B cell (primary cell): Measurements from ENCODE around the gene FHL1. TPM values are rescaled to one million over a fixed set of nuclear protein-coding genes. Genes with fewer than 3 reads are reported as not detected.

ENCODE experiments used
- ATAC-seq: fragments of 200-7000 bp; cut with Tn5 transposase; one replicate; pipeline ENCODE4 v1.10.0; 2021; ENCODE audit warnings: low read depth, mild to moderate bottlenecking, moderate number of reproducible peaks, moderate library complexity
- CTCF ChIA-PET: fragments of 350-600 bp; sonication (Branson Sonifier 250); formaldehyde crosslinking; loops from one replicate; lab custom pipeline; 2021; ENCODE audit warnings: antibody characterized with exemption, inconsistent platforms; lab: Charles Lee
- POLR2A ChIA-PET: fragments of 350-600 bp; sonication (Branson Sonifier 250); formaldehyde crosslinking; loops from one replicate; lab custom pipeline; 2021; ENCODE audit warnings: antibody characterized with exemption; lab: Charles Lee
- DNase-seq: peaks from one replicate; pipeline ENCODE4 v3.0.0; 2013
- H2AFZ ChIP-seq: 2 replicates; pipeline ENCODE4 v1.6.1; 2012; ENCODE audit warnings: mild to moderate bottlenecking, low read depth, low read length; ENCODE audit not compliant: insufficient read depth, poor library complexity, severe bottlenecking
- H3K27ac ChIP-seq, 2 donors: 1 replicate in 1 of 2; 2 replicates in 1 of 2; pipeline ENCODE4 v1.5.1; 2012 to 2013; ENCODE audit warnings: low read length in 2 of 2, mild to moderate bottlenecking in 2 of 2, moderate library complexity in 1 of 2
- H3K27me3 ChIP-seq, 4 experiments: fragments of 200-600 bp in 1 of 4; sonication (generic) in 1 of 4; replicated peaks in 1 of 4; 1 replicate in 2 of 4; 2 replicates in 2 of 4; pipeline versions ENCODE4 v1.6.1 to v1.7.0; 2013 to 2016; ENCODE audit warnings: low read length in 3 of 4, mild to moderate bottlenecking in 2 of 4, mixed read lengths in 1 of 4, moderate library complexity in 1 of 4; ENCODE audit not compliant: insufficient read depth in 4 of 4, control insufficient read depth in 3 of 4; ENCODE audit errors: control extremely low read depth in 1 of 4
- H3K36me3 ChIP-seq, 2 experiments: replicated peaks in 1 of 2; 1 replicate in 1 of 2; 2 replicates in 1 of 2; pipeline versions ENCODE4 v1.6.1 to v1.7.1; 2013; ENCODE audit warnings: low read length in 1 of 2; ENCODE audit not compliant: insufficient read depth in 2 of 2, control insufficient read depth in 1 of 2; ENCODE audit errors: control extremely low read depth in 1 of 2, extremely low read depth in 1 of 2
- H3K4me1 ChIP-seq, 2 donors: fragments of 200-600 bp in 1 of 2; sonication (generic) in 1 of 2; 1 replicate in 1 of 2; 2 replicates in 1 of 2; pipeline versions ENCODE4 v1.5.1 to v1.6.1; 2013 to 2017; ENCODE audit warnings: low read length in 2 of 2; ENCODE audit not compliant: control insufficient read depth in 2 of 2, insufficient read depth in 2 of 2
- H3K4me2 ChIP-seq: replicated peaks from 2 replicates; pipeline ENCODE3; 2012; ENCODE audit warnings: mild to moderate bottlenecking, low read depth, low read length; ENCODE audit not compliant: poor library complexity, severe bottlenecking
- H3K4me3 ChIP-seq, 5 experiments: fragments of 200-600 bp in 1 of 5; sonication (generic) in 1 of 5; 1 replicate in 3 of 5; 2 replicates in 2 of 5; pipeline versions ENCODE4 v1.5.1 to v1.7.0; 2011 to 2016; ENCODE audit warnings: low read length in 4 of 5, mild to moderate bottlenecking in 4 of 5, low read depth in 2 of 5, control low read depth in 1 of 5, moderate library complexity in 1 of 5; ENCODE audit not compliant: insufficient read depth in 1 of 5; ENCODE audit errors: control extremely low read depth in 1 of 5, extremely low read depth in 1 of 5
- H3K79me2 ChIP-seq: fragments of 200-600 bp; sonication (generic); one replicate; pipeline ENCODE4 v1.6.0; 2016; ENCODE audit warnings: low read length; ENCODE audit not compliant: control insufficient read depth, insufficient read depth
- H3K9ac ChIP-seq: fragments of 200-600 bp; sonication (generic); 2 replicates; pipeline ENCODE4 v1.6.1; 2017; ENCODE audit warnings: mild to moderate bottlenecking, low read length, moderate library complexity
- H3K9me3 ChIP-seq, 3 donors: one replicate each; pipeline versions ENCODE4 v1.6.1 to v1.7.1; 2013; ENCODE audit warnings: low read length in 2 of 3; ENCODE audit not compliant: control insufficient read depth in 2 of 3, insufficient read depth in 1 of 3; ENCODE audit errors: control extremely low read depth in 1 of 3
- H4K20me1 ChIP-seq: 2 replicates; pipeline ENCODE4 v1.6.0; 2012; ENCODE audit warnings: mild to moderate bottlenecking, low read length; ENCODE audit not compliant: insufficient read depth, control insufficient read depth, poor library complexity, severe bottlenecking
- H3K27ac Mint-ChIP-seq: one replicate; pipeline ENCODE4 v1.8.0; 2021; ENCODE audit warnings: mixed read lengths
- H3K27me3 Mint-ChIP-seq: one replicate; pipeline ENCODE4 v1.8.0; 2021; ENCODE audit warnings: mixed read lengths
- H3K4me1 Mint-ChIP-seq: one replicate; pipeline ENCODE4 v1.8.0; 2021; ENCODE audit warnings: mixed read lengths
- H3K4me3 Mint-ChIP-seq: one replicate; pipeline ENCODE4 v1.8.0; 2021; ENCODE audit warnings: mixed read lengths
- H3K9me3 Mint-ChIP-seq: one replicate; pipeline ENCODE4 v1.8.0; 2022; ENCODE audit warnings: mixed read lengths; ENCODE audit not compliant: insufficient read depth
- CTCF ChIP-seq: fragments of 200-600 bp; IDR thresholded peaks from one replicate; pipeline ENCODE4 v1.8.0; 2022; ENCODE audit warnings: antibody characterized with exemption, mild to moderate bottlenecking
- EZH2 ChIP-seq: IDR thresholded peaks from 2 replicates; pipeline ENCODE4 v1.6.1; 2012; ENCODE audit warnings: borderline replicate concordance, low read depth, mild to moderate bottlenecking, moderate library complexity, low read length; ENCODE audit not compliant: insufficient read depth, poor library complexity, severe bottlenecking
- WGBS: methylation state at CpG from one replicate; pipeline ENCODE4 v1.1.5; 2013; ENCODE audit warnings: missing lambda C conversion rate; ENCODE audit not compliant: insufficient coverage; 5-methylcytosine and 5-hydroxymethylcytosine counted together
- intact Hi-C: fragments of 100-400 bp; cut with micrococcal nuclease; formaldehyde crosslinking; loops from one replicate; pipeline ENCODE4 v1.10.0; 2022
- polyA plus RNA-seq: library from polyadenylated mRNA; depleted of rRNA; stranded (reverse); fragments of >200 nt; gene quantifications from 2 replicates; pipeline ENCODE4 v1.2.3, GENCODE V29; 2012
- total RNA-seq, 2 donors: library from RNA; stranded (reverse); fragments of 120-200 nt in 1 of 2; gene quantifications; 1 replicate in 1 of 2; 2 replicates in 1 of 2; pipeline versions ENCODE4 v1.2.3 to v1.2.4, GENCODE V29; 2013 to 2022

FHL1 gene
- total and polyA plus RNA-seq, 2 donors (not counting 1 experiment from before 2014, with no cell fraction given), result 6.7 to 8.0 TPM

GRCh38 chrX:136126872-136127406 is 20.4 kb upstream of the FHL1 start:
- Mint-ChIP-seq H3K27ac (no peak overlapping the region), H3K4me1 (no peaks in the 10 kb centered on the region), H3K4me3 (no peak overlapping the region), H3K9me3 (no peaks in the 10 kb centered on the region), H3K27me3 (no peaks in the 10 kb centered on the region)
- no peak overlapping the region for H3K27ac ChIP-seq
- H3K36me3 ChIP-seq, result no peaks in the 10 kb centered on the region
- H3K4me1 ChIP-seq, result no peaks in the 10 kb centered on the region
- H3K4me2 ChIP-seq, result no peak overlapping the region
- no peak overlapping the region for H3K4me3 ChIP-seq
- H3K9ac ChIP-seq, result no peak overlapping the region
- H3K79me2 ChIP-seq, result no peaks in the 10 kb centered on the region
- H4K20me1 ChIP-seq, result no peaks in the 10 kb centered on the region
- intact Hi-C loops, result no loop called here
- H2AFZ ChIP-seq, result no peak overlapping the region
- H3K9me3 ChIP-seq, result no peaks in the 10 kb centered on the region
- TF ChIP-seq CTCF (no peak), EZH2 (no peak)
- no peak for DNase-seq
- H3K27me3 ChIP-seq, result no peaks in the 10 kb centered on the region
- ATAC-seq, result no peak
- ChIA-PET POLR2A (no interaction called here), CTCF (no interaction called here)
- WGBS, result no CpG with 5 or more reads among the region's 3 CpGs

GRCh38 chrX:136128743-136129142 is 18.6 kb upstream of the FHL1 start:
- Mint-ChIP-seq H3K4me1 (no peaks in the 10 kb centered on the region), H3K9me3 (no peaks in the 10 kb centered on the region), H3K27me3 (no peaks in the 10 kb centered on the region), H3K4me3 (no peak overlapping the region), H3K27ac (no peak overlapping the region)
- ChIA-PET POLR2A (no interaction called here), CTCF (interaction anchor here (1.5 kb wide), 1 partner anchor 34 kb away, joined by 3 read pairs; no protein-coding TSS in a partner anchor)
- H3K27ac ChIP-seq, result no peak overlapping the region
- H3K4me1 ChIP-seq, result no peaks in the 10 kb centered on the region
- no peaks in the 10 kb centered on the region for H3K9me3 ChIP-seq
- DNase-seq, result no peak
- H3K27me3 ChIP-seq, result no peaks in the 10 kb centered on the region
- H3K4me3 ChIP-seq, result no peak overlapping the region
- ATAC-seq, result no peak
- TF ChIP-seq EZH2 (no peak), CTCF (no peak)
- H2AFZ ChIP-seq, result no peak overlapping the region
- H3K9ac ChIP-seq, result no peak overlapping the region
- no peaks in the 10 kb centered on the region for H4K20me1 ChIP-seq
- intact Hi-C loops, result no loop called here
- no peak overlapping the region for H3K4me2 ChIP-seq
- H3K36me3 ChIP-seq, result no peaks in the 10 kb centered on the region
- H3K79me2 ChIP-seq, result no peaks in the 10 kb centered on the region
- WGBS, result 100% methylated on average over 1 of the region's 2 CpGs
